Activated B cell treated with CpG ODN at 0.5 μM for 24 hours (primary cell): Measurements from ENCODE around the gene KLF11. TPM values are rescaled to one million over a fixed set of nuclear protein-coding genes. Genes with fewer than 3 reads are reported as not detected.

ENCODE experiments used
- ATAC-seq: fragments of 200-7000 bp; cut with Tn5 transposase; one replicate; pipeline ENCODE4 v1.10.0; 2021; ENCODE audit warnings: low read depth, mild to moderate bottlenecking, moderate library complexity
- CTCF ChIA-PET: fragments of 350-600 bp; sonication (Branson Sonifier 250); formaldehyde crosslinking; loops from one replicate; lab custom pipeline; 2021; ENCODE audit warnings: antibody characterized with exemption; lab: Charles Lee
- POLR2A ChIA-PET: fragments of 350-600 bp; sonication (Branson Sonifier 250); formaldehyde crosslinking; loops from one replicate; lab custom pipeline; 2021; ENCODE audit warnings: antibody characterized with exemption; lab: Charles Lee
- DNase-seq: peaks from one replicate; pipeline ENCODE4 v3.0.0; 2022
- H3K27ac Mint-ChIP-seq: one replicate; pipeline ENCODE4 v1.8.0; 2020; ENCODE audit warnings: mixed read lengths
- H3K27me3 Mint-ChIP-seq: one replicate; pipeline ENCODE4 v1.8.0; 2021; ENCODE audit warnings: mixed read lengths
- H3K36me3 Mint-ChIP-seq: one replicate; pipeline ENCODE4 v1.8.0; 2021; ENCODE audit warnings: low read depth, mixed read lengths
- H3K4me1 Mint-ChIP-seq: one replicate; pipeline ENCODE4 v1.8.0; 2021; ENCODE audit warnings: mixed read lengths
- H3K4me3 Mint-ChIP-seq: one replicate; pipeline ENCODE4 v1.8.0; 2020; ENCODE audit warnings: mild to moderate bottlenecking, mixed read lengths
- H3K9me3 Mint-ChIP-seq: one replicate; pipeline ENCODE4 v1.8.0; 2020; ENCODE audit warnings: mixed read lengths
- intact Hi-C: fragments of 100-400 bp; cut with micrococcal nuclease; formaldehyde crosslinking; loops from one replicate; pipeline ENCODE4 v1.15.1; 2024
- total RNA-seq: library from RNA; stranded (reverse); gene quantifications from 2 replicates; pipeline ENCODE4 v1.2.3, GENCODE V29; 2022
- TF ChIP-seq, protein P1 (sequence below): fragments of 200-600 bp; IDR thresholded peaks from one replicate; pipeline ENCODE4 v1.8.0; 2022; ENCODE audit warnings: antibody characterized with exemption, mild to moderate bottlenecking

Gene KLF11
- total RNA-seq, 1 donor from 2014 or later = 10.2 TPM

DNA sequence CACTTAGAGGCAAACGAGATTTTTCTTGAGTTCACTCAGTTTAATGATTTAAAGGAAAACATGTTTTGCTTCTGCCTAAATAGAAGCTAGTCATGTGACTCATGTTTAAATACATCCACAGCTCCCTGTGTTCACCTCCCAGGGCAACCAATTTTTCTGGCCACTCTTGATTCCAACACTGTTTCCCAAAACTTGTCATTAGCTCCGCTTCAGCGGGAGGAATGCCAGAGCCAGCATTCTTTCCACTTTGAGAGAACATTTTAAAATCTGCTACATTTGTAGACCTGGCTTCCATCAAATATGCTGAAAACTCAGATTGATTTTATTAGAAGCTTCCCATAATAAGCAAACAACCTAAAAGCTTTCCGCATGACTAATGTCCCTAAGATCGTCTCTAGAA lies 39.7 kb downstream of the KLF11 start:
- Mint-ChIP-seq H3K4me1 (peaks cover 12% of the 10 kb centered on the region), H3K36me3 (no peaks in the 10 kb centered on the region), H3K27ac (no peak overlapping the region), H3K27me3 (peaks cover 49% of the 10 kb centered on the region), H3K4me3 (no peak overlapping the region), H3K9me3 (no peaks in the 10 kb centered on the region)
- DNase-seq = no peak
- ATAC-seq = no peak
- ChIA-PET CTCF (interaction anchor here (0.7 to 3.3 kb wide), 5 partner anchors 10 to 352 kb away, joined by 3 to 15 read pairs (median 4); no protein-coding TSS in a partner anchor), POLR2A (interaction anchor here (0.6 to 0.7 kb wide), 2 partner anchors 9 to 711 kb away, joined by 3 read pairs; no protein-coding TSS in a partner anchor)
- intact Hi-C loops = no loop called here
- TF ChIP-seq, protein P1, sequence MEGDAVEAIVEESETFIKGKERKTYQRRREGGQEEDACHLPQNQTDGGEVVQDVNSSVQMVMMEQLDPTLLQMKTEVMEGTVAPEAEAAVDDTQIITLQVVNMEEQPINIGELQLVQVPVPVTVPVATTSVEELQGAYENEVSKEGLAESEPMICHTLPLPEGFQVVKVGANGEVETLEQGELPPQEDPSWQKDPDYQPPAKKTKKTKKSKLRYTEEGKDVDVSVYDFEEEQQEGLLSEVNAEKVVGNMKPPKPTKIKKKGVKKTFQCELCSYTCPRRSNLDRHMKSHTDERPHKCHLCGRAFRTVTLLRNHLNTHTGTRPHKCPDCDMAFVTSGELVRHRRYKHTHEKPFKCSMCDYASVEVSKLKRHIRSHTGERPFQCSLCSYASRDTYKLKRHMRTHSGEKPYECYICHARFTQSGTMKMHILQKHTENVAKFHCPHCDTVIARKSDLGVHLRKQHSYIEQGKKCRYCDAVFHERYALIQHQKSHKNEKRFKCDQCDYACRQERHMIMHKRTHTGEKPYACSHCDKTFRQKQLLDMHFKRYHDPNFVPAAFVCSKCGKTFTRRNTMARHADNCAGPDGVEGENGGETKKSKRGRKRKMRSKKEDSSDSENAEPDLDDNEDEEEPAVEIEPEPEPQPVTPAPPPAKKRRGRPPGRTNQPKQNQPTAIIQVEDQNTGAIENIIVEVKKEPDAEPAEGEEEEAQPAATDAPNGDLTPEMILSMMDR = no peak

DNA sequence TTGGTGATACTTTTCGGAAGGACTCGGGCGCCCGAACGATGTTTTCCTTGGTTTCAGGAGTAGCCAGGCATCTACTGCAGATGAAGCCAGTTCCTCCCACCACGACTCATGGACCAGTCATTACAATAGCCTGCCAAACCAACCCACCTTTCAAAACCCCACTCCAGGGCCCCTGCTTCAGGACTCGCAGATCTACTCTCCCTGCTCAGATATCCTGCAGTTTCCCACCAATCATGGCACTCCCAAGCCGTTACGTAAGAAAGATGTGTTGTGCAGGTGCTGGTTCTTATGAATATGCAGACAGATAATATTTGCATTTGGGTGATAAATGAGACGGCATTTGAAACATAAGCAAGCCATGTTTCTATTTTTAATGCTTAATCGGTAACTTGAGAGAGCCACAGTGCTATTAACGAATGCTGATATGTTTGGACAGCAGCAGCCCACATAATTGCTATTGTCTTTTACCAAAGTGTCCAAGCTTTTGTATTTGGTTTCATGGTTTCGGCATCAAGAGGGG lies 40.4 kb downstream of the KLF11 start:
- DNase-seq (no peak), ATAC-seq (no peak)
- Mint-ChIP-seq H3K4me3 (no peak overlapping the region), H3K27ac (no peak overlapping the region), H3K27me3 (peaks cover 42% of the 10 kb centered on the region), H3K36me3 (no peaks in the 10 kb centered on the region), H3K9me3 (no peaks in the 10 kb centered on the region), H3K4me1 (peaks cover 12% of the 10 kb centered on the region)
- TF ChIP-seq, protein P1 = no peak
- ChIA-PET POLR2A (interaction anchor here (0.6 kb wide), 1 partner anchor 710 kb away, joined by 3 read pairs; no protein-coding TSS in a partner anchor), CTCF (interaction anchor here (1.2 to 3.3 kb wide), 3 partner anchors 11 to 325 kb away, joined by 8 to 15 read pairs (median 10); no protein-coding TSS in a partner anchor)
- intact Hi-C loops = no loop called here

DNA sequence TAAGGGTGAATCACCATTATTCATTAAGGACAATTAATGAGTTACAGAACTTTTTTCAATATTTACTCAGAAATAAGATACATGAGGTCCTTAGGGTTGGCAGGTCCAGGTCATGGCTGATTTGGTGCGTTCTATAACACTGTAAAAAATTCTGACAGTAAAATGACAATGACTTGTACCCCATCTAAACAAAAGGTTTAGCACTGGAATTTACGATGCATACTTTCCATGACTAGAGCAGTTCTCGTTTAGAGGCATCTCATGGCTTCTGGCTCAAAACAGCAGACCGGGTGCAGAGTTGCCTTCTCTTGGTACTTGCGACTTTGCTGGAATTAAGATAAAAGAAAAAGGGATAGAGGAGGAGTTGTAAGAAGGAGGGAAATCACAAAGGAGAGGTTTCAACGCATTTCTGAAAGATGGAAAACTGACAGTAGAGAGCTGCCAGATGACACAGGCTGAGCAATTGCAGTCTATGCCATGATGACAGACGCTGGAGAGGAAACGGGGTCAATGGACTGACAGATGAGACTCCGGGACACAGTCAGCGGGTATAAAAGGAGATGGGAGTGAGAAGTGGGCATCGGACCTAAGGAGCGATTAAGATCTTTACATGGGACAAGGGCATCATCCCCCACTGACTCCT lies 41.0 kb downstream of the KLF11 start:
- Mint-ChIP-seq H3K27me3 (peaks cover 36% of the 10 kb centered on the region), H3K4me3 (no peak overlapping the region), H3K27ac (no peak overlapping the region), H3K9me3 (no peaks in the 10 kb centered on the region), H3K36me3 (no peaks in the 10 kb centered on the region), H3K4me1 (peaks cover 9% of the 10 kb centered on the region)
- DNase-seq (no peak), ATAC-seq (no peak)
- ChIA-PET POLR2A (no interaction called here), CTCF (interaction anchor here (2.7 kb wide), 1 partner anchor 13 kb away, joined by 10 read pairs; no protein-coding TSS in a partner anchor)
- intact Hi-C loops = no loop called here
- TF ChIP-seq, protein P1 = no peak

DNA sequence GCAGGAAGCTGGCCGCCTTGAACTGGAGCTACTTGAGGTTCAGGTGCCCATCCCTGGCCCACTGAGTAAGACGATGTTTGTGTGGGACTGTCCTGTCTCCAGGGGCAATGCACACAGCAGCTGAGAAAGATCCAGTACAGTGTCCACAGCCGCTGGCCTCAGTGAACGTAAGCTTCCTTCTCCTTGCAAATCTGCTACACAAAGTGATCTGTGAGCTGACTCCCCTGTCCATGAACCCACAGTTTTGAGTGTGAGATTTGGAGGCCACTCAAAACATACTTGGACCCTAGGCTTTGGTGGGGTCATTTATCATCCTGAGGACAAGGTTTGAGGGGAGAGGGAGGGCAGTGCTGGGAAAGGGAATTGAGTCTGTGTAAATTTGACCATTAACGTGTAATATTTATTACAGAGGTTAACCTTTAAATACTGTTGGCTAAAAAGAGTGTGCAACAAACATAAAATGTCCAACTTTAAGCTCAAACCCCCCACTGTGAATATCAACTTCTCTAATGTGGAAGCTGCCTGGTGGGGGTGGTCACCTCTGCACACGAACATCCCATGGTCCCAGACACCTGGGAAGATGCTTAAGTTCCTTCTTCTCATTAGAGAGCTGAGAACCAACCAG lies 41.8 kb downstream of the KLF11 start:
- ChIA-PET POLR2A (no interaction called here), CTCF (interaction anchor here (1.3 to 2.7 kb wide), 3 partner anchors 12 to 350 kb away, joined by 6 to 10 read pairs (median 7); no protein-coding TSS in a partner anchor)
- intact Hi-C loops = no loop called here
- Mint-ChIP-seq H3K36me3 (no peaks in the 10 kb centered on the region), H3K27ac (no peak overlapping the region), H3K4me3 (no peak overlapping the region), H3K27me3 (peaks cover 41% of the 10 kb centered on the region), H3K9me3 (no peaks in the 10 kb centered on the region), H3K4me1 (peaks cover 14% of the 10 kb centered on the region)
- DNase-seq = no peak
- TF ChIP-seq, protein P1 = no peak
- ATAC-seq = no peak

DNA sequence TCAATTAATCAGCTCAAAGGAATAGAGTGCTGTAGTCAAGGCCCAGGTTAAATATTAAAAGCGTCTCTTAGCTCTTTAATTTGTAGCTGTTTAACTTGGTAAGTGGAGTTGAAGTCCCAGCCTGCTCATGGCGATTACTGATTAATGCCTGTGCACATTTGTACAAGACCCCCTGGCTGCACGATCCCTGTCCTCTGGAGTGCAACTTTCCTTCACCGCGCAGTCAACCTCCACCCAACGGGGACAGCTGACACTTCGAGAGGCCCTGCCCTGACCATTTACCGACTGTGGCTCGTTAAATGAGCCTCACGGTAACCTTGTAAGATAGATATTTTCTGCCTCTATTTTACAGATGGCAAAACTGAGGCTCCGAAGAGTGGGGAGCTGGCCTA lies 42.3 kb downstream of the KLF11 start:
- intact Hi-C loops = no loop called here
- H3K9me3 Mint-ChIP-seq = no peaks in the 10 kb centered on the region
- ATAC-seq (no peak), DNase-seq (no peak)
- peaks cover 41% of the 10 kb centered on the region for H3K27me3 Mint-ChIP-seq
- TF ChIP-seq, protein P1 = no peak
- H3K4me3 Mint-ChIP-seq = no peak overlapping the region
- H3K27ac Mint-ChIP-seq = no peak overlapping the region
- ChIA-PET POLR2A (no interaction called here), CTCF (interaction anchor here (1.3 to 2.7 kb wide), 3 partner anchors 11 to 349 kb away, joined by 6 to 10 read pairs (median 7); no protein-coding TSS in a partner anchor)
- H3K4me1 Mint-ChIP-seq = peaks cover 14% of the 10 kb centered on the region
- H3K36me3 Mint-ChIP-seq = no peaks in the 10 kb centered on the region
